Uterus (tissue), 4 donors: Measurements from ENCODE around the gene NUBP2. TPM values are rescaled to one million over a fixed set of nuclear protein-coding genes. Genes with fewer than 3 reads are reported as not detected.

Experiments
- DNase-seq, 2 donors: peaks; one replicate each; pipeline ENCODE4 v3.0.0-alpha.2; 2019 to 2020
- H3K27ac ChIP-seq, 2 donors: fragments of 200-600 bp; sonication (generic); 1 replicate in 1 of 2; 2 replicates in 1 of 2; pipeline ENCODE4 v1.5.1; 2016 to 2018
- H3K27me3 ChIP-seq, 2 donors: fragments of 200-600 bp; sonication (generic); one replicate each; pipeline ENCODE4 v1.5.1; 2018 to 2019; ENCODE audit warnings: control low read depth in 1 of 2
- H3K36me3 ChIP-seq, 2 donors: fragments of 200-600 bp; sonication (generic); one replicate each; pipeline ENCODE4 v1.5.1; 2019; ENCODE audit warnings: control low read depth in 1 of 2
- H3K4me1 ChIP-seq, 2 donors: fragments of 200-600 bp; sonication (generic); one replicate each; pipeline ENCODE4 v1.5.1; 2018 to 2019; ENCODE audit warnings: control low read depth in 1 of 2
- H3K4me3 ChIP-seq, 2 donors: fragments of 200-600 bp; sonication (generic); 1 replicate in 1 of 2; 2 replicates in 1 of 2; pipeline ENCODE4 v1.5.1; 2018 to 2019; ENCODE audit warnings: mild to moderate bottlenecking in 1 of 2
- H3K9me3 ChIP-seq, 2 donors: fragments of 200-600 bp; sonication (generic); one replicate each; pipeline ENCODE4 v1.5.1; 2019; ENCODE audit warnings: control low read depth in 1 of 2
- CTCF ChIP-seq, 4 experiments: fragments of 200-600 bp in 2 of 4; fragments of 450-650 bp in 2 of 4; sonication (generic) in 2 of 4; IDR thresholded peaks; one replicate each; pipeline ENCODE4 v1.5.1; 2016 to 2019; ENCODE audit warnings: antibody characterized with exemption in 4 of 4, mild to moderate bottlenecking in 2 of 4, moderate library complexity in 1 of 4
- POLR2A ChIP-seq, 2 donors: fragments of 450-650 bp; IDR thresholded peaks; one replicate each; pipeline ENCODE4 v1.6.1; 2016; ENCODE audit warnings: antibody characterized with exemption in 2 of 2, mild to moderate bottlenecking in 1 of 2, moderate library complexity in 1 of 2
- intact Hi-C: fragments of 100-400 bp; cut with DNase I; formaldehyde crosslinking; loops from one replicate; pipeline ENCODE4 v1.15.1; 2023; ENCODE audit warnings: low total_unique reads
- total RNA-seq, 4 donors: library from RNA; depleted of rRNA in 3 of 4; stranded (reverse); fragments of >200 nt in 3 of 4; gene quantifications; one replicate each; pipeline versions ENCODE4 v1.1.0 to v1.2.4, GENCODE V29; 2014 to 2023
- donor health status: DM: yes; HTN: yes; CAD: no.

Gene NUBP2
- total RNA-seq, 4 donors from 2014 or later = 40.5 to 54.6 (median 47.2) TPM

- H3K4me1 ChIP-seq = peaks cover 0 to 27% of the 10 kb centered on the region in 2 donors
- no peaks in the 10 kb centered on the region for H3K36me3 ChIP-seq
- H3K27ac ChIP-seq = no peak overlapping the region
- no peaks in the 10 kb centered on the region for H3K9me3 ChIP-seq
- DNase-seq = no peak
- no peak overlapping the region for H3K4me3 ChIP-seq
- intact Hi-C loops = no loop called here
- TF ChIP-seq POLR2A (IDR thresholded peaks at IDR 0.05) (no peak), CTCF (IDR thresholded peaks at IDR 0.05) (no peak)
- no peaks in the 10 kb centered on the region for H3K27me3 ChIP-seq
Measured at GRCh38 chr16:1776672-1776955, 6.1 kb upstream of the NUBP2 start.

- TF ChIP-seq CTCF (IDR thresholded peaks at IDR 0.05) (no peak), POLR2A (IDR thresholded peaks at IDR 0.05) (no peak)
- Histone ChIP-seq H3K4me3 (no peak overlapping the region), H3K4me1 (peaks cover 0 to 23% of the 10 kb centered on the region in 2 donors), H3K36me3 (no peaks in the 10 kb centered on the region), H3K27me3 (no peaks in the 10 kb centered on the region), H3K9me3 (no peaks in the 10 kb centered on the region), H3K27ac (no peak overlapping the region)
- no peak for DNase-seq
- intact Hi-C loops = no loop called here
Measured at GRCh38 chr16:1776991-1777374, 5.8 kb upstream of the NUBP2 start.

GRCh38 chr16:1777375-1778199, 5.2 kb upstream of the NUBP2 start:
- Histone ChIP-seq H3K27me3 (no peaks in the 10 kb centered on the region), H3K4me1 (peaks cover 0 to 18% of the 10 kb centered on the region in 2 donors), H3K9me3 (no peaks in the 10 kb centered on the region), H3K4me3 (no peak overlapping the region), H3K27ac (no peak overlapping the region), H3K36me3 (no peaks in the 10 kb centered on the region)
- TF ChIP-seq POLR2A (IDR thresholded peaks at IDR 0.05) (no peak), CTCF (IDR thresholded peaks at IDR 0.05) (no peak)
- no peak for DNase-seq
- intact Hi-C loops = no loop called here

GRCh38 chr16:1778200-1779179, 4.3 kb upstream of the NUBP2 start:
- Histone ChIP-seq H3K36me3 (no peaks in the 10 kb centered on the region), H3K4me1 (peaks cover 0 to 17% of the 10 kb centered on the region in 2 donors), H3K9me3 (no peaks in the 10 kb centered on the region), H3K27ac (no peak overlapping the region), H3K4me3 (no peak overlapping the region), H3K27me3 (no peaks in the 10 kb centered on the region)
- no peak for TF ChIP-seq CTCF (IDR thresholded peaks at IDR 0.05)
- TF ChIP-seq POLR2A (IDR thresholded peaks at IDR 0.05) = no peak
- intact Hi-C loops = no loop called here
- no peak for DNase-seq

- intact Hi-C loops = no loop called here
- DNase-seq = no peak
- Histone ChIP-seq H3K27ac (no peak overlapping the region), H3K36me3 (no peaks in the 10 kb centered on the region), H3K4me3 (no peak overlapping the region), H3K27me3 (no peaks in the 10 kb centered on the region), H3K9me3 (no peaks in the 10 kb centered on the region), H3K4me1 (peaks cover 0 to 9% of the 10 kb centered on the region in 2 donors)
- TF ChIP-seq CTCF (IDR thresholded peaks at IDR 0.05) (no peak), POLR2A (IDR thresholded peaks at IDR 0.05) (no peak)
Measured at GRCh38 chr16:1779234-1779701, 3.5 kb upstream of the NUBP2 start.
